HCT116 (cell line): ENCODE data around the gene PRELID2. TPM values are rescaled to one million over a fixed set of nuclear protein-coding genes. Genes with fewer than 3 reads are reported as not detected.

ENCODE experiments used
- ATAC-seq: fragments of 200-7000 bp; cut with Tn5 transposase; 2 replicates; pipeline ENCODE4 v1.9.1; 2020; ENCODE audit warnings: mild to moderate bottlenecking, moderate library complexity
- BruUV-seq: library from RNA; stranded (reverse); fragments of 400-500 nt; replicated peaks from 2 replicates; lab custom pipeline; 2021; lab: Mats Ljungman, UMichigan
- CTCF ChIA-PET: fragments of 300-600 bp; sonication (Branson Sonifier 250); formaldehyde crosslinking; loops from one replicate; lab custom pipeline; 2021; ENCODE audit warnings: antibody characterized with exemption; lab: Charles Lee
- POLR2A ChIA-PET: fragments of 300-600, 350-600 bp; sonication (Branson Sonifier 250); formaldehyde crosslinking; loops from one replicate; lab custom pipeline; 2021; ENCODE audit warnings: antibody characterized with exemption; lab: Charles Lee
- RAD21 ChIA-PET, 2 experiments: fragments of 300-600 bp; sonication (Branson Sonifier 250); formaldehyde crosslinking; loops; one replicate each; lab custom pipeline; 2023; ENCODE audit warnings: low total read pairs in 2 of 2; ENCODE audit not compliant: uncharacterized antibody in 2 of 2, unreplicated experiment in 2 of 2, low non-redundant PET in 1 of 2; lab: Charles Lee
- DNase-seq: peaks from one replicate; pipeline ENCODE4 v3.0.0-alpha.2; 2010; ENCODE audit warnings: low read depth, low spot score
- H2AFZ ChIP-seq: fragments of 200-600 bp; shearing (Covaris generic), sonication (generic); 2 replicates; pipeline ENCODE4 v1.6.1; 2017; ENCODE audit warnings: low read depth, mixed run types, mixed read lengths, antibody characterized with exemption, low read length; ENCODE audit not compliant: poor library complexity, severe bottlenecking
- H3K27ac ChIP-seq: 2 replicates; pipeline ENCODE4 v1.5.1; 2012; ENCODE audit warnings: low read depth, low read length
- H3K27me3 ChIP-seq: fragments of 200-600 bp; sonication (generic); 2 replicates; pipeline ENCODE4 v1.6.1; 2016; ENCODE audit warnings: mixed run types, low read length, mixed read lengths; ENCODE audit not compliant: insufficient read depth
- H3K36me3 ChIP-seq, 2 experiments: fragments of 200-500 bp in 1 of 2; fragments of 200-600 bp in 1 of 2; sonication (Bioruptor generic) in 1 of 2; sonication (generic) in 1 of 2; 2 replicates each; pipeline versions ENCODE4 v1.5.1 to v1.6.1; 2014 to 2016; ENCODE audit warnings: low read length in 2 of 2, inconsistent platforms in 1 of 2, mixed read lengths in 1 of 2, mixed run types in 1 of 2; ENCODE audit not compliant: insufficient read depth in 2 of 2, control insufficient read depth in 1 of 2
- H3K4me1 ChIP-seq, 2 experiments: fragments of 200-600 bp in 1 of 2; sonication (generic) in 1 of 2; 2 replicates each; pipeline versions ENCODE4 v1.5.1 to v1.6.1; 2012 to 2017; ENCODE audit warnings: low read length in 2 of 2, inconsistent platforms in 1 of 2, mild to moderate bottlenecking in 1 of 2, mixed read lengths in 1 of 2, mixed run types in 1 of 2, moderate library complexity in 1 of 2; ENCODE audit not compliant: insufficient read depth in 2 of 2, control insufficient read depth in 1 of 2
- H3K4me2 ChIP-seq: fragments of 200-600 bp; sonication (generic); 2 replicates; pipeline ENCODE4 v1.6.1; 2017; ENCODE audit warnings: mixed run types, low read length, mixed read lengths
- H3K4me3 ChIP-seq, 2 experiments: fragments of 200-600 bp in 1 of 2; sonication (generic) in 1 of 2; replicated peaks in 1 of 2; 2 replicates each; pipeline ENCODE4 v1.5.1; 2011 to 2016; ENCODE audit warnings: low read length in 2 of 2, control low read depth in 1 of 2, low read depth in 1 of 2, mild to moderate bottlenecking in 1 of 2, mixed read lengths in 1 of 2, mixed run types in 1 of 2
- H3K79me2 ChIP-seq: fragments of 200-600 bp; sonication (generic); 2 replicates; pipeline ENCODE4 v1.6.1; 2017; ENCODE audit warnings: mild to moderate bottlenecking, mixed run types, low read length, moderate library complexity, mixed read lengths; ENCODE audit not compliant: insufficient read depth
- H3K9ac ChIP-seq: fragments of 200-600 bp; sonication (generic); 2 replicates; pipeline ENCODE4 v1.6.1; 2016; ENCODE audit warnings: low read length, mixed read lengths
- H3K9me2 ChIP-seq: fragments of 200-600 bp; sonication (generic), shearing (Covaris generic); 2 replicates; pipeline ENCODE4 v1.6.1; 2017; ENCODE audit warnings: mixed run types, mild to moderate bottlenecking, moderate library complexity; ENCODE audit not compliant: insufficient read depth
- H3K9me3 ChIP-seq, 2 experiments: fragments of 200-500 bp in 1 of 2; fragments of 200-600 bp in 1 of 2; sonication (Bioruptor generic) in 1 of 2; sonication (generic) in 1 of 2; 2 replicates each; pipeline ENCODE4 v1.6.1; 2014 to 2017; ENCODE audit warnings: low read length in 2 of 2, mixed read lengths in 2 of 2, inconsistent platforms in 1 of 2, low read depth in 1 of 2, mild to moderate bottlenecking in 1 of 2, mixed run types in 1 of 2, moderate library complexity in 1 of 2; ENCODE audit not compliant: control insufficient read depth in 1 of 2, insufficient read depth in 1 of 2
- H4K20me1 ChIP-seq: fragments of 200-600 bp; sonication (generic), shearing (Covaris generic); 2 replicates; pipeline ENCODE4 v1.6.1; 2017; ENCODE audit warnings: mixed run types, mild to moderate bottlenecking, moderate library complexity; ENCODE audit not compliant: insufficient read depth
- EGR1 ChIP-seq: IDR thresholded peaks from 2 replicates; pipeline ENCODE4 v1.6.1; 2012; ENCODE audit warnings: low read depth
- ELF1 ChIP-seq: IDR thresholded peaks from 2 replicates; pipeline ENCODE4 v1.6.1; 2012; ENCODE audit warnings: low read depth, borderline replicate concordance
- EZH2phosphoT487 ChIP-seq: fragments of 200-600 bp; IDR thresholded peaks from 2 replicates; pipeline ENCODE4 v1.6.1; 2018; ENCODE audit warnings: antibody characterized with exemption, borderline replicate concordance
- JUND ChIP-seq: IDR thresholded peaks from 2 replicates; pipeline ENCODE4 v1.6.1; 2012
- MAX ChIP-seq: IDR thresholded peaks from 2 replicates; pipeline ENCODE4 v1.6.1; 2012
- POLR2A ChIP-seq: IDR thresholded peaks from 2 replicates; pipeline ENCODE4 v1.7.0; 2011; ENCODE audit warnings: borderline replicate concordance; ENCODE audit not compliant: insufficient read depth, insufficient read length; ENCODE audit errors: extremely low read depth
- RAD21 ChIP-seq: IDR thresholded peaks from 2 replicates; pipeline ENCODE4 v1.6.1; 2012; ENCODE audit warnings: low read depth, mild to moderate bottlenecking
- REST ChIP-seq: IDR thresholded peaks from 2 replicates; pipeline ENCODE4 v1.6.1; 2012; ENCODE audit warnings: low read depth
- SP1 ChIP-seq: IDR thresholded peaks from 2 replicates; pipeline ENCODE4 v1.6.1; 2012; ENCODE audit warnings: low read depth
- YY1 ChIP-seq: IDR thresholded peaks from 2 replicates; pipeline ENCODE4 v1.6.1; 2011; ENCODE audit warnings: low read length, low read depth, moderate library complexity, mild to moderate bottlenecking; ENCODE audit not compliant: insufficient replicate concordance; ENCODE audit errors: extremely low read depth
- ZFX ChIP-seq: fragments of 450-650 bp; IDR thresholded peaks from 2 replicates; pipeline ENCODE4 v1.6.1; 2017
- ZNF274 ChIP-seq: fragments of 200-500 bp; sonication (Bioruptor generic); IDR thresholded peaks from 2 replicates; pipeline ENCODE4 v1.6.1; 2014; ENCODE audit warnings: mild to moderate bottlenecking, low read depth, low read length, inconsistent platforms
- intact Hi-C: fragments of 100-400 bp; cut with micrococcal nuclease; formaldehyde crosslinking; loops from 2 replicates; pipeline ENCODE4 v1.10.0; 2022
- total RNA-seq: library from RNA; stranded (reverse); gene quantifications from one replicate; pipeline ENCODE4 v1.2.1, GENCODE V29; 2021; ENCODE audit not compliant: unreplicated experiment

The PRELID2 gene
- total RNA-seq, 1 experiment from 2014 or later = 20.1 TPM

GRCh38 chr5:145739843-145740242 lies 95.3 kb downstream of the PRELID2 start:
- no peak for ATAC-seq
- ChIA-PET POLR2A (no interaction called here), RAD21 (no interaction called here), CTCF (no interaction called here)
- intact Hi-C loops = no loop called here
- Histone ChIP-seq H3K79me2 (no peaks in the 10 kb centered on the region), H3K27ac (no peak overlapping the region), H3K9me3 (no peaks in the 10 kb centered on the region), H3K9ac (no peak overlapping the region), H3K4me2 (no peak overlapping the region), H3K9me2 (no peaks in the 10 kb centered on the region)
- TF ChIP-seq RAD21 = no peak
- TF ChIP-seq EZH2phosphoT487 = no peak
- no peak for TF ChIP-seq POLR2A
- no peak for TF ChIP-seq ELF1
- no peak for TF ChIP-seq REST
- TF ChIP-seq MAX = no peak
- TF ChIP-seq SP1 = no peak
- TF ChIP-seq JUND = no peak
- no peak for TF ChIP-seq ZFX
- no peak for TF ChIP-seq EGR1
- no peak for TF ChIP-seq ZNF274
- TF ChIP-seq YY1 = no peak
- TF ChIP-seq, all 23 proteins: peak for 0
- DNase-seq = no peak
- no peak overlapping the region for H2AFZ ChIP-seq
- H3K27me3 ChIP-seq = no peaks in the 10 kb centered on the region
- no peak overlapping the region for H3K4me3 ChIP-seq
- no peaks in the 10 kb centered on the region for H4K20me1 ChIP-seq
- no peaks in the 10 kb centered on the region for H3K36me3 ChIP-seq
- H3K4me1 ChIP-seq = no peaks in the 10 kb centered on the region
- no TSS peak for BruUV-seq
